Fibroblast of mammary gland (primary cell): ENCODE results near the gene BNC2.

Experiments used
- DNase-seq: peaks from one replicate; pipeline ENCODE4 v3.0.0-alpha.2; 2010; ENCODE audit warnings: low read depth
- H3K4me3 ChIP-seq: 2 replicates; pipeline ENCODE4 v1.5.1; 2011; ENCODE audit warnings: low read depth, mild to moderate bottlenecking, low read length, moderate library complexity; ENCODE audit not compliant: control insufficient read depth
- CTCF ChIP-seq: conservative IDR thresholded peaks from 2 replicates; pipeline ENCODE4 v1.5.1; 2011; ENCODE audit warnings: low read depth, low read length, inconsistent platforms; ENCODE audit not compliant: control insufficient read depth, insufficient read depth

The BNC2 gene

GRCh38 chr9:16653491-16654399 is 216.7 kb downstream of the BNC2 start:
- H3K4me3 ChIP-seq, result no peak overlapping the region
- no peak for DNase-seq

GRCh38 chr9:16652582-16652981 is 217.9 kb downstream of the BNC2 start:
- DNase-seq, result no peak
- no peak overlapping the region for H3K4me3 ChIP-seq
- no peak for TF ChIP-seq CTCF

More at GRCh38 chr9:16653491-16654399, 216.7 kb downstream of the BNC2 start:
- TF ChIP-seq CTCF, result no peak

GRCh38 chr9:16651446-16651964 is 219.0 kb downstream of the BNC2 start:
- no peak overlapping the region for H3K4me3 ChIP-seq
- DNase-seq, result no peak
- no peak for TF ChIP-seq CTCF

- no peak for TF ChIP-seq CTCF
- DNase-seq, result no peak
- no peak overlapping the region for H3K4me3 ChIP-seq
Measured at GRCh38 chr9:16645970-16646369, 224.5 kb downstream of the BNC2 start.

- TF ChIP-seq CTCF, result no peak
- DNase-seq, result no peak
- no peak overlapping the region for H3K4me3 ChIP-seq
Measured at GRCh38 chr9:16642421-16643109, 227.9 kb downstream of the BNC2 start.

GRCh38 chr9:16640649-16641048 is 229.8 kb downstream of the BNC2 start:
- DNase-seq, result no peak
- H3K4me3 ChIP-seq, result no peak overlapping the region
- TF ChIP-seq CTCF, result peak; percentile 27
